Mucosa of stomach (tissue), 1 donor: ENCODE data around the gene SPON1.
"Not testable (repeated sequence)": the region's sequence is repeated elsewhere in the genome, so short reads cannot be mapped to it uniquely, and the experiment has no call there.

Experiments used
- H3K27me3 ChIP-seq: one replicate; pipeline ENCODE4 v1.7.0; 2013; ENCODE audit warnings: mild to moderate bottlenecking, low read length; ENCODE audit not compliant: control insufficient read depth, insufficient read depth
- H3K36me3 ChIP-seq: one replicate; pipeline ENCODE4 v1.7.0; 2013; ENCODE audit warnings: low read length; ENCODE audit not compliant: control insufficient read depth, insufficient read depth
- H3K4me1 ChIP-seq: one replicate; pipeline ENCODE4 v1.7.0; 2013; ENCODE audit warnings: mild to moderate bottlenecking, low read length; ENCODE audit not compliant: control insufficient read depth, insufficient read depth
- H3K4me3 ChIP-seq: one replicate; pipeline ENCODE4 v1.7.0; 2013; ENCODE audit warnings: low read length
- H3K9ac ChIP-seq: one replicate; pipeline ENCODE4 v1.7.0; 2013; ENCODE audit warnings: mild to moderate bottlenecking, low read length, moderate library complexity
- H3K9me3 ChIP-seq: one replicate; pipeline ENCODE4 v1.7.0; 2013; ENCODE audit warnings: mild to moderate bottlenecking, low read length, moderate library complexity; ENCODE audit not compliant: control insufficient read depth
- donor health status: Pancreatic carcinoma.

SPON1 gene

DNA sequence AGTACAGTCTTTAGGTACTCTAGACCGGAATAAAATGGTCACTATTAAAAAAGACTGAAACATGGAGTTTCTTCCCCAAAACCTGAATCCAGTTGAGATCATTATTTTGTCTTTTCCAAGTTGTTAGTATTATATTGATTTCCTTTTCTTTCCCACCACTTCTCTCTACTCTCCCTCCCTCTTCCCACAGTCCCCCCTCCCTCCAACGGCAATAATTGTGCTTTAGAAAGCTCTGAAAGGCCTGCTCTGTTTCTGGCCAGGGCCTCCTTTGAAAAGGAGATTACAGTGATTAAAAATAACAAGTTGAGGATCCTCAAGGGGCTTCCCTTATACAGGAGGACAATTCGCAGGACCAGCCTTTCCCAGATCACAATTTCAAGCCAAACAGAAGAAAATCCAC lies 3.5 kb downstream of the SPON1 start:
- Histone ChIP-seq H3K9me3 (no peaks in the 10 kb centered on the region), H3K36me3 (no peaks in the 10 kb centered on the region), H3K27me3 (peaks cover 35% of the 10 kb centered on the region), H3K4me3 (no peak overlapping the region), H3K4me1 (peaks cover 43% of the 10 kb centered on the region), H3K9ac (no peak overlapping the region)

DNA sequence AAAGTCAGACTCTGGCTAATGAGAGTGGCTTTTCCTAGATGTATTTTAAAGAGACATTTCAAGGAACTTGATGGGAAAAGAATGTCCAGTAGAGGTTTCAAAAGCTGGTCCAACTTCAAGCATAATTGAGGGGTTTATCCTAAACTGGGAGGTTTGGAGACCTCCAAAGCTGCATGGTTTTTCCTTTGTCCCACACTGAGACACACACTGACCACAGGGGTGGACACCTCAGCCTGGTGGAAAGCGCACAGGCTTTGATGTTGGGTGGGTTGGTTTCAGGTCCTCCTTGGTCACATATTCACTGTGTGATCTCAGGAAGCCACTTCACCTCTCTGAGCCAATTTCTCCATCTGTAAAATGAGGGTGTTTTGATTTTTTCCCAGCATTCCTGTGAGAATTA lies 4.0 kb downstream of the SPON1 start:
- Histone ChIP-seq H3K27me3 (peaks cover 30% of the 10 kb centered on the region), H3K4me3 (no peak overlapping the region), H3K9ac (no peak overlapping the region), H3K4me1 (peaks cover 43% of the 10 kb centered on the region), H3K36me3 (no peaks in the 10 kb centered on the region), H3K9me3 (no peaks in the 10 kb centered on the region)

DNA sequence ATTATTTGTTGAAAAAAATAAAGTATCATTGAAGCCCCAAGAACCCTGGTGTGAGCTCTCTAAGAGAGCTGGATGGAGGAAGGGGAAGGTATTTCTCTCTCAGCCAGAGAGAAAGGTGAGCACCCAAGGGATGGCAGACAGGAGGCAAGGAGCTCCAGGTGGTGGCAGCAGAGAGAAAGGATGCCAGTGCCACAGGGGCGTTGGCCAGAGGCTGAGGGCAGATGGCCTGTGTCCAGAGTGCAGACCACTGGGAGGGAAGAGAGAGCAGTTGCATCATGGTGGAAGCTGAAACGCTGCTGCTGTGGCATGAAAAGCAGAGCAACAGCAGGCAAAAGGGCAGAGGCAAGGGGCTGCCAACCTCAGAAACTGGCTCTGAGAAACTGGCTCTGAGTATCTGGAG lies 8.5 kb downstream of the SPON1 start:
- Histone ChIP-seq H3K4me1 (peaks cover 13% of the 10 kb centered on the region), H3K9me3 (no peaks in the 10 kb centered on the region), H3K9ac (no peak overlapping the region), H3K27me3 (no peaks in the 10 kb centered on the region), H3K4me3 (no peak overlapping the region), H3K36me3 (no peaks in the 10 kb centered on the region)

DNA sequence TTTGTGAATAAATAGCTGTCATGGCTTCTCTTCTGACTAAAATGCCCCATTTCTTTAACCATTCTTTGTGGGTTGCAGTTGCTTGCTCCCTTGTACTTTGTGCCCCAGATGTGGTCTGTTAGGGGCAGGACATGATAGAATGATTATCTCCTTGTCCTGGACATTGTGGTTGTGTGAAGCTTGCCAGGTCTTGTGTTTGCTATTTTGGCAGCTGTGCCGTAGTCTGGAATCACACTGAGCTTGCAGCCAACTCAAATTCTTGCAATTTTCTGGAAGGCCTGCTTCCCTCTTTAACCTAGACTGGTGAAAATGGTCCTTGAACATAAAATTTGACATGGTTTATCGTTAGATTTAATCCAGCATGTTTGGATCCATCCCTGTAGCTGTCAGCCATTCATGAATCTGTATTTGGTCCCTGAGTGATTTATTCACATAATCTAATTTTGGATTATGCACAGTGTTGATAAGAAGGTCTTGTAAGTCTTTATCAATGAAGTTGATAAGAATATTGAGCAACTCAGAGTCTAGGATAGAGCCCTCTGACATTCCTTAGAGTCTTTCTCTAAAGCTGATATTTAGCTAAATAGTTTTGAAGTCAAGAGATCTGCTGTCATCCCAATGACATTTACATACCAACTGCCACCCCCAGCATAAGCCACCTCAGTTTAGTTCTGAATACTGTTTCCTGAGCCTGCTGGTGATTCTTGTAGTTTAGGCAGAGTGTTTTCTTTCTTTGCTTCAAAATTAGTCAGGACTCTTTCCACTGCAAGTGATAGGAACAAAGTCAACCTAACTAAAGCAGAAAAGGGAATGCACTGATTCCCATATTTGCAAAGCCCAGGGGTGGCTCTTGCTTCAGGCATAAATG lies 9.8 kb downstream of the SPON1 start:
- no peaks in the 10 kb centered on the region for H3K27me3 ChIP-seq
- peaks cover 6% of the 10 kb centered on the region for H3K4me1 ChIP-seq
- H3K36me3 ChIP-seq, result no peaks in the 10 kb centered on the region
- H3K9ac ChIP-seq, result no peak overlapping the region
- no peak overlapping the region for H3K4me3 ChIP-seq
- no peaks in the 10 kb centered on the region for H3K9me3 ChIP-seq

DNA sequence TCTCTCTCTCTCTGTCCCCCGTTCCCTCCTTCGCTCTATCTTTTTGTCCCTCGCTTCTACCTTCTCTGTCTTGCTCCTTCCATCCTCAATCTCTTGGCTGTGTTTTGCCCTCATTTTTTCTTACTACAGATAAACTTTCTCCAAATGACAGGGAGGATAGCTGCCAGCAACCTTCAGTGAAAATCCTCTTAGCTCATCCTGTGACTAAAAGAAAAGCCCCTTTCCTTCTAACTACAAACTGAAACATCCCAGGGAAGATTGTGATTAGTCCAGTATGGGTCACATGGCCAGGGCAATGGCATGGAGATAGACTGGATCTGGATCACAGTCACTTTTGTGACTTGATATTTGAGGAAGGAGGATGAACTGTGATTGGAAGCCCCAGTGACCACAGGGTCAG lies 10.4 kb downstream of the SPON1 start:
- Histone ChIP-seq H3K9ac (no peak overlapping the region), H3K36me3 (no peaks in the 10 kb centered on the region), H3K9me3 (no peaks in the 10 kb centered on the region), H3K4me3 (no peak overlapping the region), H3K4me1 (peaks cover 6% of the 10 kb centered on the region), H3K27me3 (no peaks in the 10 kb centered on the region)

DNA sequence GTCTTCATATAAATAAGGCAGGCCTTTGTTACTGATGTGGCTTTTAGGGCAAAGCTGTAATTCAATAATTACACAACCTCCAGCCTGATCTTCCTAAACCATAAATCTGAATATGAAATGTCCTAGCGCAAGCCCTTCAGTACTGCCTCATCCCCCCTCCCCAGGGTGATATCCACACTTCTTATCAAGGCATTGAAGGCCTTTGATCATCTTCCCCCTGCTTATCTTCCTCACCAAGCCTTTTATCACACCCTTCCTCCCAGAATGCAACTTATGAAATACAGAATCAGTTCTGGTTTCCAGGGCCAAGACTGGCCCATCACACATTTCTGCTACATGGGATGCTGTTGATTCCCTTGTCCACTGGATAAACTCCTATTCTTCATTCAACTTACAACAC lies 12.1 kb downstream of the SPON1 start:
- H3K4me1 ChIP-seq, result peaks cover 6% of the 10 kb centered on the region
- no peaks in the 10 kb centered on the region for H3K9me3 ChIP-seq
- no peaks in the 10 kb centered on the region for H3K27me3 ChIP-seq
- H3K4me3 ChIP-seq, result no peak overlapping the region
- no peaks in the 10 kb centered on the region for H3K36me3 ChIP-seq
- H3K9ac ChIP-seq, result no peak overlapping the region

DNA sequence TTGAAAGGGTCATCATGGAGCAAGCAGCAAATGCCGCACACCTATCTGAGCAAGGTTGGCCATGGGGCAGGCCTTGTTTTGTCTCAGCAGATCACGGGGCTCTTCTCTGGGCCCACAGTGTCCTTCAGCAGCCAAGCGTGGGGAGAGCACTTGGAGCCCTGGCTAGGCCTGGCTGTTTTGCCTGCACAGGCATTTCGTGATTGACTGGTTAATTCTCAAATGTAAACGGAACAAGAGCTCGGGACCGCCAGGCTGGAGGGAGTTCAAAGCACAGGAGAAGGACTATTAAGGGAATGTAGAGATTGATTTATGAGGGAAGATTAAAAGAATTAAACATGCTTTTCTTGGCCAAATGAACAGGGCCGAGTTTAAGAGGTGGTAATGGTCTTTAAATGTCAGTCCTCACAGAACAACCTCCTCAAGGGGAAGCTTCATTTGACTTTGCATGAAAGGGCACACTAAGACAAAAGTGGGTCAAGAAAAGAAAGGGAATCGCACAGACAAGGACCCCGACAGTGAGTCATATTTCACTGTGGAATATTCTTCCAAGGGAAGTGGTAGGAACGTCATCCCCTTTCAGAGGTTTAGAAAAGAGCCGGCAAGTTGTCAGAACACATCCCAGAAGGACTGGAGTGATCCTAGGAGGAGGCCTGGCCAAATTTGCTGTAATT lies 20.7 kb downstream of the SPON1 start:
- no peaks in the 10 kb centered on the region for H3K36me3 ChIP-seq
- H3K4me1 ChIP-seq, result no peaks in the 10 kb centered on the region
- H3K9me3 ChIP-seq, result no peaks in the 10 kb centered on the region
- no peak overlapping the region for H3K4me3 ChIP-seq
- no peak overlapping the region for H3K9ac ChIP-seq
- no peaks in the 10 kb centered on the region for H3K27me3 ChIP-seq

DNA sequence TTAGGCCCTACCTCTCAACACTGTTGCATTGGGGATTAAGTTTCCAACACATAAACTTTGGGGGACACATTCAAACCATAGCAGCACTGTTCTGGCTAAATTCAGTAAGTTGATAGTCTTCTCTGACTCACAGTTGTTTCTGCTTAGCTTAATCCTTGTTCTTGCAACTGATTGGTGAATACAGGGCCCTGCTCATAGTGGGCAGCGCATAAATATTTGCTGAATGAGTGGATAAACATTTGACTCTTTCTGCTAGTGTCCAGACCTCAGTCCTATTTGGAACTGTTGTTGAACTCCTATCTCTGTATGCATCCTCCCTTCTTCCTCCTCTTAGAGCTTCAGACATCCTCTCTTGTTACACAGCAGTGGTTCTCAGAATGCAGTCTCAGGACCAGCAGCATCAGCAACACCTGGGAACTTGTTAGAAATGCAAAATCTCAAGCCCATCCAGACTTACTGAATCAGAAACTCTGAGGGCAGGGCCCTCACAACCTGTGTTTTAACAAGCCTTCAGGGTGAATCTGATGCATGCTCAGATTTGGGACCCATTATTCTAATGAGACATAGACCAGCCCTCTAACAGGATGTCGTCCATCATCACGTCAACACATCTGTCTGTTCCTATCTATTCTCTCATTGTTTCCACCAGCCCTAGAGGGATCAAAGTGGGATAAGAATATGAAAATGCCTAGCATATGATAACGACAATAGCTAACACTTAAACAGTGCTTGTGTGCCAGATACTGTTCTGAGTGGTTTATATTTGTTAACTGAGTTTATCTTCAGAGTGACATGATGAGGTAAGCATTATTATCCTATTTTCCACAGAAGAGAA lies 22.3 kb downstream of the SPON1 start:
- no peaks in the 10 kb centered on the region for H3K4me1 ChIP-seq
- no peaks in the 10 kb centered on the region for H3K36me3 ChIP-seq
- H3K9ac ChIP-seq, result no peak overlapping the region
- no peaks in the 10 kb centered on the region for H3K27me3 ChIP-seq
- no peaks in the 10 kb centered on the region for H3K9me3 ChIP-seq
- no peak overlapping the region for H3K4me3 ChIP-seq

DNA sequence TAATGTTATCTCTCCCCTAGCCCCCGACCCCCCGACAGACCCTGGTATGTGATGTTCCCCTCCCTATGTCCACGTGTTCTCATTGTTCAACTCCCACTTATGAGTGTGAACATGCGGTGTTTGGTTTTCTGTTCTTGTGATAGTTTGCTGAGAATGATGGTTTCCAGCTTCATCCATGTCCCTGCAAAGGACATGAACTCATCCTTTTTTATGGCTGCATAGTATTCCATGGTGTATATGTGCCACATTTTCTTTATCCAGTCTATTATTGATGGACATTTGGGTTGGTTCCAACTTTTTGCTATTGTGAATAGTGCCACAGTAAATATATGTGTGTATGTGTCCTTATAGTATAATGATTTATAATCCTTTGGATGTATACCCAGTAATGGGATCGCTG lies 24.2 kb downstream of the SPON1 start:
- H3K9me3 ChIP-seq, H3K4me3 ChIP-seq, H3K27me3 ChIP-seq, H3K36me3 ChIP-seq, H3K4me1 ChIP-seq, H3K9ac ChIP-seq: not testable (repeated sequence)

DNA sequence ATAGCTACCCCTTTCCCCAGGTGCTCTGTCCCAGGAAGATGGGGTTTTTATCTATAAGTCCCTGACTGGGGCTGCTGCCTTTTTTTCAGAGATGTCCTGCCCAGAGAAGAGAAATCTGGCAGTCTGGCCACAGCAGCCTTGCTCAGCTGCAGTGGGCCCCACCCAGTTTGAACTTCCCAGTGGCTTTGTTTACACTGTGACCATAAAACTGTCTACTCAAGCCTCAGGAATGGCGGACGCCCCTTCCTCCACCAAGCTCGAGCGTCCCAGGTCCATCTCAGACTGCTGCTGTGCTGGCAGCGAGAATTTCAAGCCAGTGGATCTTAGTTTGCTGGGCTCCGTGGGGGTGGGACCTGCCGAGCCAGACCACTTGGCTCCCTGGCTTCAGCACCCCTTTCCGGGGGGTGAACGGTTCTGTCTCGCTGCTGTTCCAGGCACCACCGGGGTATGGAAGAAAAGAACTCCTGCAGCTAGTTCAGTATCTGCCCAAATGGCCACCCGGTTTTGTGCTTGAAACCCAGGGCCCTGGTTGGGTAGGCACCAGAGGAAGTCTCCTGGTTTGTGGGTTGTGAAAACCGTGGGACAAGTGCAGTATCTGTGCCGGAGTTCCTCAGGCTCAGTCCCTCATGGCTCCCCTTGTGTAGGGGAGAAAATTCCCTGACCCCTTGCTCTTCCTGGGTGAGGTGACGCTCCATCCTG lies 29.8 kb downstream of the SPON1 start:
- H3K4me3 ChIP-seq, H3K9me3 ChIP-seq, H3K36me3 ChIP-seq: not testable (repeated sequence)

DNA sequence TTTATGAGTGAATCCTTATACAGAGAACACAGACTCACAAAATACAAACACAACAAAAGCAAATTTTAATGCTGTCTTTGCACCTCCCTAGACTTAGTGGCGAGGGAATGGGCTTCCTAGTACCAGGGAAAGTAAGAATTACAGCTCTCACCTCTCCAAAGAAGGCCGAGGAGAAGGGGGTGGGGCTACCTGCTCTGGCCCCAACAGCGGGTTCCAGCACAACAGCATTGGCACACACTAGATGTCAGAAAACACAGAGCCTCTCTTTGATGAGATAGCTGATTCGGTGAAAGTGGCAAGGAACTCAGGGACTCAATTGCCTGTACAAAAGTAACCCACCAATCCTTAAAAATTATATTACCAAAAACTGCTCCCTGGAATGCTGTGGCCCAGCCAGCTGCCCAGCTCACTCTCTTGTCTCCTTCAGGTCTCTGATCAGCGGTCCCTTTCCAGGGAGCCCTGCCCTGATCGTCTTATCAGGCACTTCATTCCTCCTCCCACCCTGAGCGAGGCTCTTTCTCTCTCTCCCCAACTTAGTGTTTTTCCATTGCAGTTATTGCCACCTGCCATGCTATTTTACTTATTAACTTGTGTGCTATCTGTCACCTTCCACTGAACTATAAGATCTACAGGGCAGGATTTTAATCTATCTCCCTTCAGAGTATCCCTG lies 30.7 kb downstream of the SPON1 start:
- H3K4me3 ChIP-seq, result no peak overlapping the region
- H3K9me3 ChIP-seq, result no peaks in the 10 kb centered on the region

More for the DNA sequence above, 29.8 kb downstream of the SPON1 start:
- not testable (repeated sequence) for H3K9ac ChIP-seq, H3K27me3 ChIP-seq
- H3K4me1 ChIP-seq, result peaks cover 10% of the 10 kb centered on the region

More for the DNA sequence above, 30.7 kb downstream of the SPON1 start:
- Histone ChIP-seq H3K36me3 (no peaks in the 10 kb centered on the region), H3K9ac (no peak overlapping the region), H3K27me3 (no peaks in the 10 kb centered on the region), H3K4me1 (peaks cover 10% of the 10 kb centered on the region)
